SU-DHL-6 (cell line): ENCODE measurements around the gene HTR3C.

Experiments
- H2AFZ ChIP-seq: fragments of 200-600 bp; sonication (generic); 2 replicates; pipeline ENCODE4 v1.6.1; 2014; ENCODE audit warnings: low read depth, mild to moderate bottlenecking, moderate library complexity, mixed read lengths, antibody characterized with exemption, low read length; ENCODE audit not compliant: severe bottlenecking
- H3F3A ChIP-seq: fragments of 200-600 bp; shearing (Covaris generic); 2 replicates; pipeline ENCODE4 v1.6.0; 2016; ENCODE audit warnings: antibody characterized with exemption, mild to moderate bottlenecking; ENCODE audit not compliant: insufficient read depth
- H3K27ac ChIP-seq: fragments of 200-600 bp; sonication (generic); 2 replicates; pipeline ENCODE4 v1.5.1; 2016; ENCODE audit warnings: low read depth, mild to moderate bottlenecking, low read length, moderate library complexity, mixed read lengths
- H3K27me3 ChIP-seq: fragments of 200-600 bp; sonication (generic), shearing (Covaris generic); 2 replicates; pipeline ENCODE4 v1.6.0; 2014; ENCODE audit warnings: mild to moderate bottlenecking, low read length
- H3K36me3 ChIP-seq: fragments of 200-600 bp; sonication (generic); 2 replicates; pipeline ENCODE4 v1.6.1; 2014; ENCODE audit warnings: mild to moderate bottlenecking, low read length, mixed read lengths
- H3K4me2 ChIP-seq: fragments of 300-600, 200-600 bp; shearing (Covaris generic), sonication (generic); 2 replicates; pipeline ENCODE4 v1.6.0; 2014; ENCODE audit warnings: low read length, low read depth, mild to moderate bottlenecking; ENCODE audit not compliant: poor library complexity, severe bottlenecking
- H3K4me3 ChIP-seq: fragments of 200-600 bp; sonication (generic); 2 replicates; pipeline ENCODE4 v1.5.1; 2014; ENCODE audit warnings: antibody characterized with exemption, low read length, mild to moderate bottlenecking, mixed read lengths; ENCODE audit not compliant: insufficient read depth, poor library complexity, severe bottlenecking
- H3K79me2 ChIP-seq: fragments of 200-600 bp; sonication (generic); 2 replicates; pipeline ENCODE4 v1.6.1; 2014; ENCODE audit warnings: mild to moderate bottlenecking, low read length, moderate library complexity; ENCODE audit not compliant: insufficient read depth
- H3K9ac ChIP-seq: fragments of 200-600 bp; sonication (generic); 2 replicates; pipeline ENCODE4 v1.7.0; 2014; ENCODE audit warnings: mild to moderate bottlenecking, low read length
- H3K9me2 ChIP-seq: fragments of 200-600 bp; sonication (generic); replicated peaks from 2 replicates; pipeline ENCODE4 v1.6.1; 2014; ENCODE audit warnings: low read length; ENCODE audit not compliant: insufficient read depth
- H3K9me3 ChIP-seq: fragments of 200-600 bp; sonication (generic); 2 replicates; pipeline ENCODE4 v1.6.1; 2014; ENCODE audit warnings: low read length, mixed read lengths; ENCODE audit not compliant: insufficient read depth
- H4K20me1 ChIP-seq: fragments of 200-600 bp; sonication (generic); 2 replicates; pipeline ENCODE4 v1.6.1; 2014; ENCODE audit warnings: low read depth, mild to moderate bottlenecking, antibody characterized with exemption, low read length, moderate library complexity, mixed read lengths
- CTCF ChIP-seq: fragments of 200-600 bp; sonication (generic); IDR thresholded peaks from one replicate; pipeline ENCODE4 v1.5.1; 2017; ENCODE audit warnings: antibody characterized with exemption, mild to moderate bottlenecking, low read length, moderate library complexity; ENCODE audit not compliant: insufficient read depth, poor library complexity, severe bottlenecking
- EZH2phosphoT487 ChIP-seq: fragments of 200-600 bp; sonication (generic), shearing (Covaris generic); conservative IDR thresholded peaks from 2 replicates; pipeline ENCODE4 v1.6.1; 2018; ENCODE audit warnings: mild to moderate bottlenecking, antibody characterized with exemption, low read length, moderate library complexity, mixed read lengths

Gene HTR3C

GRCh38 chr3:184050217-184050847 lies 2.5 kb upstream of the HTR3C start:
- H2AFZ ChIP-seq, result no peak overlapping the region
- no peaks in the 10 kb centered on the region for H3K27me3 ChIP-seq
- H3K4me3 ChIP-seq, result no peak overlapping the region
- no peaks in the 10 kb centered on the region for H3K79me2 ChIP-seq
- no peaks in the 10 kb centered on the region for H3K36me3 ChIP-seq
- H3K9ac ChIP-seq, result no peak overlapping the region
- H3K4me2 ChIP-seq, result no peak overlapping the region
- H4K20me1 ChIP-seq, result no peaks in the 10 kb centered on the region
- no peak overlapping the region for H3K27ac ChIP-seq
- TF ChIP-seq CTCF (no peak), EZH2phosphoT487 (no peak)
- no peaks in the 10 kb centered on the region for H3F3A ChIP-seq
- H3K9me2 ChIP-seq, result no peaks in the 10 kb centered on the region
- no peaks in the 10 kb centered on the region for H3K9me3 ChIP-seq

- Histone ChIP-seq H4K20me1 (no peaks in the 10 kb centered on the region), H3K9me2 (no peaks in the 10 kb centered on the region), H3K4me3 (no peak overlapping the region), H3K9me3 (no peaks in the 10 kb centered on the region), H2AFZ (no peak overlapping the region), H3K27me3 (no peaks in the 10 kb centered on the region), H3K9ac (no peak overlapping the region), H3F3A (no peaks in the 10 kb centered on the region), H3K79me2 (no peaks in the 10 kb centered on the region), H3K27ac (no peak overlapping the region), H3K36me3 (no peaks in the 10 kb centered on the region), H3K4me2 (no peak overlapping the region)
- TF ChIP-seq CTCF, result no peak
- no peak for TF ChIP-seq EZH2phosphoT487
These were observed 5.2 kb downstream of the HTR3C start for GRCh38 chr3:184058029-184058428.

- Histone ChIP-seq H2AFZ (no peak overlapping the region), H3K36me3 (no peaks in the 10 kb centered on the region), H4K20me1 (no peaks in the 10 kb centered on the region), H3K27me3 (no peaks in the 10 kb centered on the region), H3K79me2 (no peaks in the 10 kb centered on the region), H3F3A (no peaks in the 10 kb centered on the region), H3K4me2 (no peak overlapping the region), H3K4me3 (no peak overlapping the region), H3K27ac (no peak overlapping the region), H3K9ac (no peak overlapping the region), H3K9me2 (no peaks in the 10 kb centered on the region), H3K9me3 (no peaks in the 10 kb centered on the region)
- TF ChIP-seq EZH2phosphoT487, result no peak
- no peak for TF ChIP-seq CTCF
These were observed 6.6 kb downstream of the HTR3C start for GRCh38 chr3:184059424-184059823.
